Activated T-helper 9 cell treated with anti-CD3 and anti-CD28 coated beads, Interleukin-2, amount 50 U/mL, for 16 hours (primary cell): ENCODE measurements around the gene TP53TG5.

Source experiments
- DNase-seq: peaks from one replicate; pipeline ENCODE4 v3.0.0-alpha.2; 2020; ENCODE audit warnings: low read depth

Gene TP53TG5

DNA sequence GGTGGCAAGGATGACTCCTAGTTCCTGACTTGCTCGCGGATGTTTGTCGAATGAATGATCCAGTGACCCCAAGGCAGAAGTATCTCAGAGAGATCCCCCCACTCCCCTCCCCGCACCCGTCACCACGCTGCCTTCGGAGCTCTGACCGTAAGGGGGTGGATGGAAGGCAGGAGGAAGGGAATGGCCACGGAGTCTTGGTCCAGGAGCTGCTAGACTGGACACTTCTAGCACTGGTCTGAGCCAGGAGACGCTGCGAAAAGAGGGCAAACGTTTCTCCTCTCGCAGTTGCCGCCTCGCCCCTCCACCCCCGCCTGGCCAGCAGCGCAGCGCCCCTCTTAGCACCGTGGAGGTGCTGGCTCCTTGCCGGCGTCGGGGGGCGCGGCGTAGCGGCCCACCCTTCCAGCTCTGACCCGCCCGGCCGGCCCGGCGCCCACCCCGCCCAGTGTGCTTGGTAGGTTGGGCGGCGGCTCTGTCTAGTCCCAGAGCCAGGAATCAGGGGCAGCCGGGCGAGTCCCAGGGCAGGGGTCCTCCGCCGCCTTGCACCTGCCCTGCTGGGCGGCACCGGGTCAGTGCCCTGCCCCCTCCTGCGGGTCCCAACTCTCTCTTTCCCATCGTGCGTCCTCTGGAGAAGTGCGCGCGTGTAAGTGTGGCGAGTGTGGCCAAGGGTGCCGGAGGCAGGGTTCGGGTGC, 27.6 kb upstream of the TP53TG5 start:
- no peak for DNase-seq

DNA sequence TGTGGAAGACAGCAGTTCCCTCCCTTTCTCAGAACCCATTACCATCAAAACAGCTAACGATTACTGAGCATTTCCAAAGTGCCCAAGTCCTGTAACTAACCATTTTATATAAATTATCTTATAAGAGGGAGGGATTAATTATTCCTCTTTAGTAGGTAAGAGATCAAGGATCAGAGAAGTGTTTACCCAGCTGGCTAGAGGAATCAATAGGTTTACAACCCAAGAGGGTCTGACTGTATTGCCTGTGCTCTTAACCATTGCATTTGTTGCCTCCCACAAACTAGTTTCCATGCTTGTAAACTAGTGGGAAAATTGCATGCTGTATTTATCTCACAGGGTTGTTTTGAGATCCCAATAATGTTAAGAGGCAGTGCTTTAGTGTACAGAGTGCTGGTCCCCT, 26.3 kb upstream of the TP53TG5 start:
- no peak for DNase-seq

- DNase-seq, result no peak
Measured at GRCh38 chr20:45402946-45403345, 24.8 kb upstream of the TP53TG5 start.

DNA sequence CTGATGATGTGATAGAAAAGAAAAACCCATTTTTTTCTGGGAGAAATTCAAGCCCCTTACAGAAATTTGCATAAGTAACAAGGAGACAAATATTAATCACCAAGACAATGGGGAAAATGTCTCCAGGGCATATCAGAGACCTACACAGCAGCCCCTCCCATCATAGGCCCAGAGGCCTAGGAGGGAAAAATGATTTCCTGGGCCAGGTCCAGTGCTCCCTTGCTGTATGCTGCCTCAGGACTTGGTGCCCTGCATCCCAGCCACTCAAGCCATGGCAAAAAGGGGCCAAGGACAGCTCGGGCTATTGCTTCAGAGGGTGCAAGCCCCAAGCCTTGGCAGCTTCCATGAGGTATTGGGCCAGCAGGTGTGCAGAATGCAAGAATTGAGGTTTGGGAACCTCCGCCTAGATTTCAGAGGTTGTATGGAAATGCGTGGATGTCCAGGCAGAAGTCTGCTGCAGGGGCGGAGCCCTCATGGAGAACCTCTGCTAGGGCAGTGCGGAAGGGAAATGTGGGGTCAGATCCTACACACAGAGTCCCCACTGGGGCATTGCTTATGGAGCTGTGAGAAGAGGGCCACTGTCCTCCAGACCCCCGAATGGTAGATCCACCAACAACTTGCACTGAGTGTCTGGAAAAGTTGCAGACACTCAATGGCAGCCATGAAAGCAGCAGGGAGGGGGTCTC, 22.4 kb upstream of the TP53TG5 start:
- DNase-seq, result no peak

DNA sequence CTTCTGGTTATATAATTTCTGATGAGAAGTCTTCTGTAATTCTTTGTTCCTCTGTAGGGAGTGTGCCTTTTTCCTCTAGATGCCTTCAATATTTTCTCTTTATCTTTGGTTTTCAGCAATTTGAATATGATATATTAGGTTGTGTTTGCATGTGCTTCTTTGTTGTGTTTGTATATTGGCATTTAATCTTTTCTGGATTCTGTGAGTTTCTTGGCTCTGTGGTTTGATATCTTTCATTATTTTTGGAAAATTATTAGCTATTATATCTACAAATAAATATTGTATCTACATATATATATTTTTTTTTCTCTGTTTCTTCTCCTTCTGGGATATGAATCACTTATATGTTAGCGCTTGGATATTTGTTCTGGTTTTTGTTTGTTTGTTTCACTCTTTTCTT, 20.9 kb upstream of the TP53TG5 start:
- DNase-seq, result no peak

- DNase-seq, result no peak
Measured at GRCh38 chr20:45395114-45395415, 16.9 kb upstream of the TP53TG5 start.

- DNase-seq, result no peak
Measured at GRCh38 chr20:45394221-45395113, 16.3 kb upstream of the TP53TG5 start.

GRCh38 chr20:45392733-45393132, 14.6 kb upstream of the TP53TG5 start:
- no peak for DNase-seq

DNA sequence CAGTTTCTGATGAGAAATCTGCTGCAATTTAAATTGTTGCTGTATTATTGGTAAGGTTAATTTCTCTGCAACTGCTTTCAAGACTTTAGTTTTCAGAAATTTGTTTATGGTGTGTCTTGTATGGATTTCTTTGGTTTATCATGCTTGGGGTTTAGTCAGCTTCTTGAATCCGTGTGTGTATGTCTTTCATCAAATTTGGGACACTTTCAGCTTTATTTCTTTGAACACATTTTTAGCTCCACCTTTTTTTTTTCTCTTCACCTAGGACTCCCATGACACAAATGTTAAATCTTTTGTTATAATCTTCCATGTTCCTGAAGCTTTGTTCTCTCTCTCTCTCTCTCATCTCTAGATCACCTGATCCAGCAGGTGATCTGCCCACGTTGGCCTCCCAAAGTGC, 13.4 kb upstream of the TP53TG5 start:
- DNase-seq, result no peak

GRCh38 chr20:45390931-45391330, 12.8 kb upstream of the TP53TG5 start:
- no peak for DNase-seq

GRCh38 chr20:45387274-45387673, 9.1 kb upstream of the TP53TG5 start:
- DNase-seq, result no peak

DNA sequence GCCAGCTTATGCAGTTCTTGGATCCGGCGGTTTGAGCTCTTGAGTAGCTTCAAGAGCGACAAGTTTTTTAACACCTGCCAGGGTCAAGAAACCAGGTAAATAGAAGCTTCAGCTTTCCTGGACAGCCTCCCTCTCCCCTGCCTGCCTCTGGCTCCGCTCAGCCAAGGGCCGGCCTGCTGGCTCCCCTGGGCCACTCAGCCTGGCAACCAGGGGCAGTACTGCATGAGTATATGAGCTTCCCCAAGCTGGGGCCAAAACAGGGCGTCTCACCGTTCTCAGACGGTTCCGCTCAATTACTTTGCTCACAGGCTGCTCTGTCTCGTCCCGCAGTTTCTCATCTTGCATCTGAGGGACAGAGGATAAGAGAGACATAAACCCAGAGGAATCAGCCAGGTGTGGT, 856 bp downstream of the TP53TG5 start:
- no peak for DNase-seq

DNA sequence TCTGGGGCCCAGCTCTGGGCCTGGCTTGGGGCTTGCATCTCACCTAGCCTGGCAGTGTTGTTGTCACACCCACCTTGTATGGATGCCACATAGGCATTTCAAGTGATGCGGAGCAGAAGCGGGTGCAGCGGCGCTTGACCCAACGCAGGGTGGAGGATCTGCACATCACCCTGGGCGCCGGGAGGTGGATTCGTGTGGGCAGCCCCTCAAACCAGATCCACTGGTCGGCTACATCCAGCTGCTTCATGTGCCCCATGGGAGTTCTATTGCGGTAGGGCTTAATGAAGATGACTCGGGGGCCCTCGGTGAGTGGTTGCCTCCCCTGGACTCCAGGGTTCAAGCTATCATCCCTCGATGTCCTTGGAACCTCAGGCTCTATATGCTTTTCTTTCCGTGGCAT, 3.2 kb downstream of the TP53TG5 start:
- DNase-seq, result no peak

GRCh38 chr20:45374101-45374467, 4.0 kb downstream of the TP53TG5 start:
- no peak for DNase-seq

DNA sequence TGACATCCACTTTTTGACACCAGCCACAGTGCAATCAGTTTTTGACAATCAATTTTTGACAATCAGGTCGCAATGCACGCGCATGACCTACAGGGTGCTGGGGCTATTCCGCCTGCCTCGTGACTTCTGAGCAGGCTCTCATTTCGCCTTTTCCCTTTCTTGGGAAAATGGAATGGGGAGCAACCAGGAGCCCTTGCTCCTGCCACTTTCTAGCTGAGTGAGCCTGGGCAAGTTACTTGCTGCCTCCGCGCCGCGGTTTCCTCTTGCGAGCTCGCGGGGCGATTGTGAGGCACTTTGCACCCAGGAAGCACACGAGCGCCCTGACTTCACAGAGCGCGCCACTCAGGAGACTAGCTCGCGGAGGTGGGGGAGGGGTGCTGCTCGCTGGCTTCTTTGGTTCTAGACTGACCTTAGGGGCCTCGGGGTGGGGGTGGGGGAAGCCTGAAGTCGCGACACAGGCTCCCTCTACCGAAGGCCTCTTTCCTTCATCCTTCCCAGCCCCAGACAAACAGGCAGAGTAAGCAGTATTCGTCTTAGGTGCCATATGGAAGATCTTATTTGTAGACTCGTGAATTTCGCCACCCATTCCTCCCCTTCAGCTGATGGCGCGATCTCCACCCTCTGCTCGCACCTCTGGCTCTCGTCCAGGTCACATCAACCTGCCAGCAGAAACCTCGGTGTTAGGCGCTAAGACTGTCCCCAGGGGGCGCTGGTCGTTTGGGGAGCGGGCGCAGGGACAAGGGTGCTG, 4.6 kb downstream of the TP53TG5 start:
- peak; percentile 85 for DNase-seq

GRCh38 chr20:45372646-45373352, 5.3 kb downstream of the TP53TG5 start:
- DNase-seq, result no peak

DNA sequence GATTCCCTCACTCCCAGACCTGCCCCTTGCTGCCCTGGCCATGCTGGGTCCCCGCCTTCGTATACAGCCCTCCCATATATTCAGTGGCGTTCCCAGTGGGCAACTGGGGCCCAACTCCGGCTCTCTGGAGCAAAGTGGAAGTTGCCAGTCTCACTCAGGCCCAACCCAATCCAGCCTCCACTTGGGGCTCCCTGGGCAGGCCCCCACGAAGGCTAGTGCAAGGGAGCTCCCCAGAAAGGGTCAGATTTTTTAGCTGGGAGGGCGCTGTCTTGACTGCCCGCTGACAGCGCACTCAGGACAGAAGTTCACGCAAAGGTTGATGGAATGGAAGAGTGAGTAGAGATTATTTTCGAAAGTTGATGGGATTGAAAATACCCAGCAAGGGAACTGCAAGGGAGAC, 5.9 kb downstream of the TP53TG5 start:
- DNase-seq, result no peak

DNA sequence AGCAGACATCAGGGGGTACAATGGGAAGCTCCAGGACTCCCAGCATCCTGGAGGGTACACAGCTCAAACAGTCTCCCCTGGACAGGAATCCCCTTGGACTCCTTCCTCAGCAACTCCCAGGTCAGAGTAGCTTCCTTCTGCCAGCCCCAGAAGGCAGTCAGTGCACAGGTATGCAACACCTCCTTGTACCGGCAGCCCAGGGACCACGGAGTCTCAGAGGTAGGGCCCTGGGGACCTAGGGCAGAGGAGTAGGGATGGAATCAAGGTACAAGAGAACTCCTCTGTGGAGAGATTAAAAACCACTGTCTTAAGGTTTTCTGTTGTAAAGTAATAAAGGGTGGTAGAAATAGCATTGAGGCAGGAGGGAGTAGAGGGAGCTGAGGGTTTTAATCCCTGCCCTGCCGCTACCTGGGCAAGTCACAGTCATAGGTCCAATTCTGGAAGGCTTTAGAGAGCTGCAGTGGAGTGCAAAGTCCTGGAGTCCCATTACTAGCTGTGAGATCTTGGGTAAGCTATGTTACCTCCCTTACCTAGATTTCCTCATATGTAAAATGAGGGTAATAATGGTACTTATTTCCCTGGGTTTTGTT, 7.5 kb downstream of the TP53TG5 start:
- DNase-seq, result no peak

GRCh38 chr20:45368221-45368980, 9.7 kb downstream of the TP53TG5 start:
- DNase-seq, result no peak

DNA sequence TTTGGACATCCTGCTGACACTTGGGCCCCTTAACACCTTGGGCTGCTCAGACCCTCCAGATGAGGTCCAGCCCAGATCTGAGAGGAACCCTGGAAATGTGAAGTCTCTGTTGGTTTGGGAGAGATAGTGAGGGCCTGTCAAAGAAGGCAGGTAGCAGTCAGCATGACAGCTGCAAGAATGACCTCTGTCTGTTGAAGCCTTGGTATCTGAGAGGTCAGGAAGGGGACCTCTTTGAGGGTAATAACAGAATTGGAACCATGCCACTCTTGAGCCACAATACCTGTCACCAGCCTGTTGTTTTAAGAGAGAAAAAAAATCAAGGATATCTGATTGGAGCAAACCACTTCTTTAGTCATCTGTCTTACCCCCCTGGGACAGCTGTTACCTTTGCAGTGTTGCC, 11.0 kb downstream of the TP53TG5 start:
- no peak for DNase-seq

DNA sequence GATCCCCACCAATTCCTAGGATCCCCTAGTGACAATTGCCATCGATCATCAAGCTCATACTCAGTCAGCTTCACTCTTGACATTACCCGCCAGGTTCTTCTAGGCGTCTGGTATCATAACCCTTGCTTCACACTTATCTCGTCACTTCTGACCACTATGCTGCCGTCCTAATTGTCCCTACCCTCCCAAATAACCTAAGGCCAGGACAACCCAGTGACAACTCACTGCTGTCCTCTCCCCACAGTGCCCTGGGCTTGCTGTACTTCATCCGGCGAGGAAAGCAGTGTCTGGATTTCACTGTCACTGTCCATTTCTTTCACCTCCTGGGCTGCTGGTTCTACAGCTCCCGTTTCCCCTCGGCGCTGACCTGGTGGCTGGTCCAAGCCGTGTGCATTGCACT, 11.5 kb downstream of the TP53TG5 start:
- no peak for DNase-seq
